Sigmoid colon (tissue), 4 donors: Measurements from ENCODE around the gene CISD3.

Experiments used
- POLR2A ChIP-seq, 2 donors: fragments of 450-650 bp; IDR thresholded peaks; one replicate each; pipeline ENCODE4 v1.6.1; 2016; ENCODE audit warnings: antibody characterized with exemption in 2 of 2, mild to moderate bottlenecking in 2 of 2, moderate library complexity in 2 of 2
- POLR2AphosphoS5 ChIP-seq, 4 donors: sonication (generic); formaldehyde crosslinking; IDR thresholded peaks; one replicate each; pipeline ENCODE4 v1.6.1; 2017; ENCODE audit warnings: antibody characterized with exemption in 4 of 4
- TF ChIP-seq, protein P1 (sequence below), 4 experiments: fragments of 450-650 bp in 3 of 4; fragments of 200-600 bp in 1 of 4; IDR thresholded peaks; one replicate each; pipeline ENCODE4 v1.5.1; 2016 to 2019; ENCODE audit warnings: antibody characterized with exemption in 4 of 4, mild to moderate bottlenecking in 3 of 4, moderate library complexity in 2 of 4

DNA sequence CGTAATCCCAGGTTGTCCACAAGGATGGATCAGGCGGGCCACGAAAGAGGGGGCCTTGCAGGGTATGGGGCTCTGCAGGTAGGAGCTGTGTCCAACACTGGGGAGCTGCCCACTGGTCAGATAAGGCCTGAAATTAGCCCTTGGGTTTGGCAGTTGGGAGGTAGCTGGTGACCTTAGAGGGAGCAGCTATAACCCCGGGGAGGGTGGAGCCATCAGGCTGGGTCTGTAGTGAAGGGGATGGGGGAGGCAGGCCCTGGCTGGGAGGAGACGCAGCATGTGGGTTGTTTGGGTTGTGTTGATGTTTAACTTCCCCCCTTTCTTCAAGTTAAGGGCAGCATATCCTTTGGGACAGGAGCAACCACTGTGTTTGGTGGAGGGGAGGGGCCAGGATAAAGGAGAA is 19.2 kb upstream of the CISD3 start:
- no peak for TF ChIP-seq POLR2A (IDR thresholded peaks at IDR 0.05)
- TF ChIP-seq POLR2AphosphoS5 (IDR thresholded peaks at IDR 0.05): no peak
- TF ChIP-seq, protein P1, sequence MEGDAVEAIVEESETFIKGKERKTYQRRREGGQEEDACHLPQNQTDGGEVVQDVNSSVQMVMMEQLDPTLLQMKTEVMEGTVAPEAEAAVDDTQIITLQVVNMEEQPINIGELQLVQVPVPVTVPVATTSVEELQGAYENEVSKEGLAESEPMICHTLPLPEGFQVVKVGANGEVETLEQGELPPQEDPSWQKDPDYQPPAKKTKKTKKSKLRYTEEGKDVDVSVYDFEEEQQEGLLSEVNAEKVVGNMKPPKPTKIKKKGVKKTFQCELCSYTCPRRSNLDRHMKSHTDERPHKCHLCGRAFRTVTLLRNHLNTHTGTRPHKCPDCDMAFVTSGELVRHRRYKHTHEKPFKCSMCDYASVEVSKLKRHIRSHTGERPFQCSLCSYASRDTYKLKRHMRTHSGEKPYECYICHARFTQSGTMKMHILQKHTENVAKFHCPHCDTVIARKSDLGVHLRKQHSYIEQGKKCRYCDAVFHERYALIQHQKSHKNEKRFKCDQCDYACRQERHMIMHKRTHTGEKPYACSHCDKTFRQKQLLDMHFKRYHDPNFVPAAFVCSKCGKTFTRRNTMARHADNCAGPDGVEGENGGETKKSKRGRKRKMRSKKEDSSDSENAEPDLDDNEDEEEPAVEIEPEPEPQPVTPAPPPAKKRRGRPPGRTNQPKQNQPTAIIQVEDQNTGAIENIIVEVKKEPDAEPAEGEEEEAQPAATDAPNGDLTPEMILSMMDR (IDR thresholded peaks at IDR 0.05): no peak
